ENCODE results near the gene BACH2. TPM values are rescaled to one million over a fixed set of nuclear protein-coding genes. Genes with fewer than 3 reads are reported as not detected.

BACH2 gene
- total RNA-seq, 1 experiment from 2014 or later: 2.0 TPM

DNA sequence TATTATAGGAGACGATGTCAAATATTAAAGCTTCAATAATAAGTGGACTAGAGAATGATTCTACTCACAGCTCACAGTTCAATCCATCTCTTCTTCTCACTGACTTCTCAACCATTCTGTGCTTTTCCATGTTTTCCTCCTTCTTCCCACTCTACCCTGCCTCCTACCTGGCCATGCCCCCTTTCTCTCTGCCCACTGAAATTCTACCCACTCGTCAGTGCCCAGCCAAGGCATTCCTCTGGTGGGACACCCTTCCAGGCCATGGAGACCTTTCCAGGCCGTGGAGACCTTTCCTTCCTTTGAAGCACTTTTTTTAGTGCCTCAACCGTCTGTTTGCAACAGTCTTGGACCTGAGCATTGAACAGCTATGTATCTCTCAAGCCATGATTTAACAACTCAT, 18.5 kb downstream of the BACH2 start:
- DNase-seq (ENCODE audit: low read depth): no peak

- DNase-seq (ENCODE audit: low read depth): no peak
Measured at GRCh38 chr6:90277302-90278011, 19.2 kb downstream of the BACH2 start.

DNA sequence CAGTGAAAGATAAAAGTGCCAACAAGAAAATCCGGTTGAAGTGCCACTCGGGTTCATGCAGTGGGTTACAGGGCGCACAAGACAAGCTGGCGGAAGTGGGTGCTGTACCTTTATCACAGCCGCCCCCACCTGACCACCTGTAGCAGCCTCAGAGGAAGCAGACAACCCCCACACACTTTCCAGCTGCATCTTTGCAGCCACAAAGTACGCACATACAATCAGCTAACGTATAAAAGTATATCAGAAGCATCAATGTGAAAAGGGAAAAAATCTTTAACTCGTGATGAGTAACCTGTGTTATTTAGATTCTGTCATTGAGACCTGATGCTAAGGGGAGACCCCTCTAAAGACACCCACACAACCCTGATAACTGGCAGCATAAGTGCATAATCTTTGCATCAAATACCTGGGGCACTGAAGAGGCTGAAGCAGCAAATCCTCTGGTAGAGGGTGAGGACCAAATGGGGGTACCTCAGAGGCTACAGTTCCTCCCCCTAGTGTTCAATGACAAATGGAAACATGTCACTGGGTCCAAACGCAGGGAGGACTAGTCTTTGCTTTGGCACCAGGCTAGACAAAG, 22.1 kb downstream of the BACH2 start:
- DNase-seq (ENCODE audit: low read depth): no peak

DNA sequence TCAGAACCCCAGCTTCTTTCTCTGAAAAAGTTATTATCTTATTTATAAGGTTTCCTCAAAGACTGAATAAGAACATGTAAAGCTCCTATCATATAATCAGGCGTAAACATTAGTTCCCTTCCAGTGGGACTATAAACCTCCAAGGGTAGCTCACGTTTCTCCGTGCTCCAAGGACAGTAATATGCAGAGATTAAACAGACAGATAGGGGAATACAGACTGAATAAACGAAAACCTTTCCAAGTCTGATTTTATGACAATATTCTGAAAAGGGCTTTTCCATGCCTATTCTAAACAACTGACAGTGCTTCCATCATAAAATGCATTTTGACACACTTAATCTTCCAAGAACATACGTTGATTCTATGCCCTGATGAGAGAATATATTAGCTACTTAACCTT, 22.8 kb downstream of the BACH2 start:
- DNase-seq (ENCODE audit: low read depth): no peak

- no peak for DNase-seq (ENCODE audit: low read depth)
Measured at GRCh38 chr6:90272895-90273294, 23.7 kb downstream of the BACH2 start.

GRCh38 chr6:90271831-90272230, 24.8 kb downstream of the BACH2 start:
- DNase-seq (ENCODE audit: low read depth): no peak

- DNase-seq (ENCODE audit: low read depth): no peak
Measured at GRCh38 chr6:90269334-90269733, 27.3 kb downstream of the BACH2 start.

DNA sequence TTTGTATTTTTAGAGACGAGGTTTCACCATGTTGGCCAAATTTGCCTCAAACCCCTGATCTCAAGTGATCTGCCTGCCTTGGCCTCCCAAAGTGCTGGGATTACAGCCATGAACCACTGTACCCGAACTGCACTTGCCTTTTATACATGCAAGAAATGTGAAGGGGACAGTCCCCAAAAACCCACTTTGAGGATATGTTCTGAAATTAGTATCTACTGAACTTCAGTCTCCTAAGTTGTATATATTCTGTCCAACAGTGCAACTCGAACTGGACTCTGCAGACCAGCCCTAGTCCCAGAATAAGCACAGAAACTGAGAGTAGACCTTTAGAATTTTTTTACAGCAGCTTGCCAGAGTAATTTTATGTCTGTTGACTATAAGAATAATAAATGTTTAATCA, 28.5 kb downstream of the BACH2 start:
- no peak for DNase-seq (ENCODE audit: low read depth)

DNA sequence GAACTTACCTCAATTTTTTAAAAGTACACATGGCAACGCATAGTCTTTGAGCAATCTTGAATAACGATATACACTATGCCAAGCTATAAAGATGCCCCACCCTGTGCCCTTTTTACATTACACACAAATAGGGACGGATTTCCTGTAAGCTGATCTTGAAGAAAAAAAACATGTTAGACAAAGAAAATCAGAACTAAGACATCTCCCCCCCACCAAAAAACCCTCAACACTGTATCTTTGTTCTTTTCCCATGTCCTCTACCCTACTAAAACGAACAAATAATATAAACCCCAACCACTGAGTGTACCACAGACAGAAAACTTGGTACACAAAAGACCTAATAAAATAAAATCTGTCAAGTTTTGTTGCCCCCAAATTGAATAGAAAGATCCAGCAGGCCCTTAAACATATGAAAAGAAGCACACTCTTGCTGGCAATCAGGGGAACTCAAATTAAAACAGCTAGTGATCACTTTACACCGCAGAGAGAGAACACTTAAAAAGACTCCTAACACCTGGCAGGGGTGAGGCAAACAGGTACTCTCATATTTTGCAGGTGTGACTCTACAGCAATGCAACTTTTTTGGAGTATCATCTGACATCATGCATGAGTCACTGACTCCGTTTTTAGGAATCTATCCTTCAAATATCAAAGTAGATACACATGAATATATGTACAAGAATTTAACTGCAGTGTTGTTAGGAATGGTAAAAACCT, 29.6 kb downstream of the BACH2 start:
- DNase-seq (ENCODE audit: low read depth): no peak

DNA sequence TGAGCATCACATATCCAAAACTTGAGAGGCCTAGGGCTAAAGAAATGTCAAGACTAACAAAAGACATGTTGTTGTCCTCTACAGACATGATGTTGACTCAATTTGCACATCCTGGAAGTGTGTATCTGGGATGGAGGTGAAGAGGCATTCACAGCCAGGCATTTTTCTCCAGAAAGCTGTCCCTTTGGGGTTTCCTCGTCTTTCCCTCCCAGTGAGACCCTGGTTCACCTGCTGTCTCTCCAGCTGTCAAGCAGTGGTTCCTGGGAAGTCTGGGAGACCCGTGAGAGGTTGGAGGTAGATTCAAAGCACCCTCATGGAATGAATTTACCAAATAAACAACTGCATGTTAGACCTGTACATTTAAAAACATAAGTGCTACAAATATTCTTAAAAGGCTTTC, 32.1 kb downstream of the BACH2 start:
- DNase-seq (ENCODE audit: low read depth): no peak

- peak; percentile 56 for DNase-seq (ENCODE audit: low read depth)
Measured at GRCh38 chr6:90263633-90264032, 33.0 kb downstream of the BACH2 start.

DNA sequence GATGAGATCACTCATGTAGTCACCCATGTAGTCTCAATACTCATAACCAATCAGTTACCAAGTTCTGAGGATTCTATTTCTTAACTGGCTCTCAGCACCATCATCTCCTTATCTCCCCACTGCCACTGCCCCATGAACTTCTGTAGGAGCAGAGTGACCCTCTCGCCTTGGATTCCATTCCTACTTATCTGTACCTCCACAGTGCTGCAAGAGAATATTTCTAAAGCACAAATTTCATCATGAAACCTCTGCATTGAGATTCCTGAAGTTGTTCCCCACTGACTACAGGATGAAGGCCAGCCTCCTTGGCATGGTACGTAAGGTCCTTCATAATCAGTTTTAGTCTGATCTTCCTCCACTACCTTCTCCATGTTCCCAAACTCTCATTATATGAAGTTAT, 34.8 kb downstream of the BACH2 start:
- DNase-seq (ENCODE audit: low read depth): no peak

DNA sequence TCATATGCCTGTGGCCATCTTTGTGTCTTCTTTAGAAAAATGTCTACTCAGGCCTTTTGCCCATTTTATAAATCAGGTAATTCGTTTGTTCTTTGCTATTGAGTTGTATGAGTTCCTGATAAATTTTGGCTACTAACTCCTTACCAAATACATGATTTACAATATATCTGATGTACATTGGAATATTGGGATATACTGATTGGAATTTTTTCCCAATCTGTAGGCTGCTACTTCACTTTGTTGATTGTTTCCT, 39.2 kb downstream of the BACH2 start:
- DNase-seq (ENCODE audit: low read depth): no peak

DNA sequence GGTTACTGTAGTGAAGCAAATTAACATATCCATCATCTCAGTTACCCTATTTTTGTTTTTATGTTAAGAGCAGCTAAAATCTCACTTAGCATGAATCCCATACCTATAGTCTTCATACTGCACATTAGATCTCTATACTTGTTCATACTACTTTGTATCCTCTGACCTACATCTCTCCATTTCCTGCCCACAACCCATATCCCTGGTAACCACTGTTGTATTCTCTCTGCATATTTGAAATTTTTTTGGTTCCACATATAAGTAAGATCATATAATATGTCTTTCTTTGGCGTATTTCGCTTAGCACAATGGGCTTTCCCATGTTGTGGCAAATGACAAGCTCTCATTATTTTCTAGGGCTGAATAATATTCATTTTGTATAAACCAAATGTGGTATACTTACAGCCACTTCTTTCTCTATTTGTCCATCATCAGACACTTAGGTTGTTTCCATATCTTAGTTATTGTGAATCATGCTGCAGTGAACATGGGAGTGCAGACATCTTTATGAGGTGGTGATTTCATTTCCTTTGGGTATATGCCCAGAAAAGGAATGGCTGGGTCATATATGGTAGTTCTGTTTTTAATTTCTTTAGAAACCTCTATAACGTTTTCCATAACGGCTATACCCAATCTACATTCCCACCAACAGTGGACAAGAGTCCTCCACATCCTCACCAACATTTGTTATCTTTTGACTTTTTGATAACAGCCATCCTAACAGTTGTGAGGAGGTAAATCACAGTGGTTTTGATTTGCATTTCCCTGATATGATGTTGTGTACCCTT, 39.8 kb downstream of the BACH2 start:
- DNase-seq (ENCODE audit: low read depth): peak; percentile 73

DNA sequence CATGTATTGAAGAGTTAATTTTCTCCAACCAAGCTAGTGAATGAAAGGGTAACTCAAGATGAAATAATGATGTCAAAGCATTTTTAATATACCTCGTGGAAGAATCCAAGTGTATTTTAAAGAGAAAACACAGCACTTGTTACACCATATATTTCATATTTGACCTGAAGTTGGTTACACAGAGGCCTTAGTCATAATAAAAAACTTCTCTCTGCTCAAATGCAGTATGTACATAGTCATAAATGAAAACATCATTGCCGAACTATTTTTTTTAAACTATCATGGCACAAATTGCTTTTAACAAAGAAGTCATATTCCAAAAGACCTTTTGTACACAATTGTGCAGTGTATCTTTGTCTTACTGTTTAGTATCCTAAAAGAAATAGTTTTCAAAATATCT, 43.0 kb downstream of the BACH2 start:
- DNase-seq (ENCODE audit: low read depth): no peak

DNA sequence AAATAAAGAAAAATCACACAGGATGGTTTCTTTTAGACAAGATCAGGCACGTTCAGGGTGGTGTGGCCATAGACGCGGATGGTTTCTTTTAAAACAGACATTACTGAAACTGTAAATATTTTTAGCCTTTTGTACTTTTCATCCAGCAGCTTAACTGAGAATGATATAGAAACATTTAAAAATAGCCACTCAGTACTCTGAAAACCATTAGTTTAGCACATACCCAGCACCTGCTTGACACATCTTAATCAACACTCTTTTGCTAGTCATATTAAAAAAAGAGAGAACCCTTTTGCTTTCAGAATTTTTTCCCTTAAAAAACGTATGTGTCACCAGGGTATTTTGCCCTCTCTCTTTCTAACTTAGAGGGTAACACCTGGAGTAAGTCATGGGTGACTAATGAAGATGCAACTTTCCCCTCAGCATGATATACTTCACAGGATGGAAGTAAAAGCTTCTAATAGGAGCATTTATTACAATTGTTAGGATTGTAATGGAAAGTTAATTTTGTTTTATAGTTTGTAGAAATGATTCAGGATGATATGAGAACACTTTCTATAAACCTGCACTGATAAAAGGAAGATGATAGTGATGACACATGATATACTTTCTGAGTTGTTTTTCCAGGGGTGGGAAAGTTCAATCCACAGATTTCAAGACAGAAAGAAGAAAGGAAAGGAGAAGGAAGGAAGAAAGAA, 45.2 kb downstream of the BACH2 start:
- DNase-seq (ENCODE audit: low read depth): no peak

GRCh38 chr6:90250405-90250804, 46.2 kb downstream of the BACH2 start:
- DNase-seq (ENCODE audit: low read depth): no peak

DNA sequence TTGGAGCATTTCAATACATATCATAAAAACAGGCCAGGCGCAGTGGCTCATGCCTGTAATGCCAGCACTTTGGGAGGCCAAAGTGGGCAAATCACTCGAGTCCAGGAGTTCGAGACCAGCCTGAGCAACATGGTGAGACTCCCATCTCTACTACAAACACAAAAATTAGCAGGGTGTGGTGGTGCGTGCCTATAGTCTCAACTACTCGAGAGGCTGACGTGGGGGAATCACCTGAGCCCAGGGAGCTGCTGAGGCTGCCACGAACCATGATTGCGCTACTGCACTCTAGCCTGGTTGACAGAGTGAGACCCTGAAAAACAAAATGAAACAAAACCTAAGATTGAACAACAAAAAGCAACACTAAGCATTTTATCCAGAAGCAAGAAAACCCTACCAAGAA, 47.2 kb downstream of the BACH2 start:
- no peak for DNase-seq (ENCODE audit: low read depth)

DNA sequence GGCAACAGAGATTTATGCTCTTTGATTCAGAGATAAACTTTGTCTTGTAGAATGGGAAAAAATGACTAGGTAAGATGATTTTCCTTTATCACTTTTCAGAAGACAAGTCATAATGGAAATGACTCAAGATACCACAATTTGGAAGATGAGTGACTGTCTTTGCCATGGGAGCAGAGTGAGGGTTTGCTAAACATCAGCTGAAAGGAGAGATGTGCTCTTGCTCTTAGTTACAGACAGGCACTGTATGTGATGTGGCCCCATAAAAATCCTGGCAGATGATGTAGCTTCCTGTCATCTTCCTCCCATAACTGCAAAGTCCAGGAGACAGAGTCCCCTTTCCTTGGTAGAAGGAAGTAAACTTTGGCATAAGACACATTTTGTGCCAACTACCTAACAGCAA, 47.6 kb downstream of the BACH2 start:
- peak; percentile 49 for DNase-seq (ENCODE audit: low read depth)

- no peak for DNase-seq (ENCODE audit: low read depth)
Measured at GRCh38 chr6:90247262-90247661, 49.4 kb downstream of the BACH2 start.

GRCh38 chr6:90241229-90241880, 55.3 kb downstream of the BACH2 start:
- DNase-seq (ENCODE audit: low read depth): no peak

All from RPMI7951 (cell line).